Spleen (tissue), 11 donors: ENCODE data around the gene SNX8. TPM values are rescaled to one million over a fixed set of nuclear protein-coding genes. Genes with fewer than 3 reads are reported as not detected.

ENCODE experiments used
- DNase-seq: peaks from one replicate; pipeline ENCODE4 v3.0.0-alpha.2; 2020
- H3K27ac ChIP-seq, 8 donors: fragments of 200-600 bp; sonication (generic) in 7 of 8; 1 replicate in 4 of 8; 2 replicates in 4 of 8; pipeline versions ENCODE4 v1.5.0 to v1.8.0; 2016 to 2021; ENCODE audit warnings: inconsistent platforms in 4 of 8, mild to moderate bottlenecking in 4 of 8, moderate library complexity in 1 of 8
- H3K27me3 ChIP-seq, 7 donors: fragments of 200-600 bp; sonication (generic) in 6 of 7; replicated peaks in 1 of 7; 1 replicate in 4 of 7; 2 replicates in 3 of 7; pipeline versions ENCODE4 v1.5.0 to v1.8.0; 2016 to 2021; ENCODE audit warnings: inconsistent platforms in 3 of 7, mild to moderate bottlenecking in 1 of 7
- H3K36me3 ChIP-seq, 6 donors: fragments of 200-600 bp; sonication (generic) in 5 of 6; 1 replicate in 4 of 6; 2 replicates in 2 of 6; pipeline versions ENCODE4 v1.5.0 to v1.8.0; 2016 to 2021; ENCODE audit warnings: inconsistent platforms in 2 of 6
- H3K4me1 ChIP-seq, 6 donors: fragments of 200-600 bp; sonication (generic) in 5 of 6; 1 replicate in 3 of 6; 2 replicates in 3 of 6; pipeline versions ENCODE4 v1.5.0 to v1.8.0; 2016 to 2021; ENCODE audit warnings: inconsistent platforms in 3 of 6
- H3K4me3 ChIP-seq, 8 donors: fragments of 200-600 bp; sonication (generic) in 7 of 8; 1 replicate in 4 of 8; 2 replicates in 4 of 8; pipeline versions ENCODE4 v1.5.0 to v1.8.0; 2016 to 2021; ENCODE audit warnings: inconsistent platforms in 4 of 8, mild to moderate bottlenecking in 4 of 8, moderate library complexity in 2 of 8
- H3K9me3 ChIP-seq, 8 donors: fragments of 200-600 bp; sonication (generic) in 7 of 8; 1 replicate in 4 of 8; 2 replicates in 4 of 8; pipeline versions ENCODE4 v1.5.0 to v1.8.0; 2016 to 2021; ENCODE audit warnings: inconsistent platforms in 4 of 8
- POLR2A ChIP-seq, 3 donors: fragments of 450-650 bp; IDR thresholded peaks; one replicate each; pipeline ENCODE4 v1.5.1; 2017; ENCODE audit warnings: antibody characterized with exemption in 3 of 3, mild to moderate bottlenecking in 1 of 3
- POLR2AphosphoS5 ChIP-seq, 3 donors: sonication (generic); formaldehyde crosslinking; IDR thresholded peaks; one replicate each; pipeline ENCODE4 v1.5.1; 2017; ENCODE audit warnings: antibody characterized with exemption in 3 of 3
- WGBS, 5 donors: extraction: QIAGEN DNeasy Blood & Tissue Kit in 3 of 5; methylation state at CpG; one replicate each; pipeline versions ENCODE4 v1.1.5 to v1.1.7; 2013 to 2018; 5-methylcytosine and 5-hydroxymethylcytosine counted together
- intact Hi-C: fragments of 100-400 bp; cut with DNase I; formaldehyde crosslinking; loops from one replicate; pipeline ENCODE4 v1.15.0; 2023; ENCODE audit warnings: low total_unique reads
- polyA plus RNA-seq, 3 donors: library from polyadenylated mRNA; stranded (reverse); fragments of 200-250 nt; gene quantifications; one replicate each; pipeline ENCODE4 v1.2.1, GENCODE V29; 2013
- total RNA-seq, 7 donors: library from RNA; depleted of rRNA in 3 of 7; stranded (reverse); fragments of >200 nt in 3 of 7; fragmentation: NEBNext Ultra II Directional in 4 of 7; extraction: Animal tissue kit (Norgen Biotek cat#: 25700) in 4 of 7; gene quantifications; one replicate each; pipeline versions ENCODE4 v1.1.0 to v1.2.1, GENCODE V29; 2016 to 2021
- TF ChIP-seq, protein P1 (sequence below), 11 experiments: fragments of 200-600 bp in 7 of 11; fragments of 450-650 bp in 4 of 11; sonication (generic) in 4 of 11; IDR thresholded peaks in 8 of 11; conservative IDR thresholded peaks in 3 of 11; 1 replicate in 7 of 11; 2 replicates in 4 of 11; pipeline versions ENCODE4 v1.4.0 to v1.8.0; 2016 to 2021; ENCODE audit warnings: antibody characterized with exemption in 11 of 11, inconsistent platforms in 4 of 11, mild to moderate bottlenecking in 1 of 11
- donor health status: healthy with polysubstance abuse.
- donor health status: DM: no; HTN: no; CAD: no; lungs with moderate emphysema.
- donor health status: DM: no; HTN: no; CAD: no.
- donor health status: Bipolar disorder and iron deficiency.
- donor health status: healthy.
- donor health status: DM: no; HTN: no; CAD: no.
- donor health status: DM: yes; HTN: yes; CAD: no.

Gene SNX8
- total and polyA plus RNA-seq, 10 donors: 48.8 to 196 (median 86.8) TPM

DNA sequence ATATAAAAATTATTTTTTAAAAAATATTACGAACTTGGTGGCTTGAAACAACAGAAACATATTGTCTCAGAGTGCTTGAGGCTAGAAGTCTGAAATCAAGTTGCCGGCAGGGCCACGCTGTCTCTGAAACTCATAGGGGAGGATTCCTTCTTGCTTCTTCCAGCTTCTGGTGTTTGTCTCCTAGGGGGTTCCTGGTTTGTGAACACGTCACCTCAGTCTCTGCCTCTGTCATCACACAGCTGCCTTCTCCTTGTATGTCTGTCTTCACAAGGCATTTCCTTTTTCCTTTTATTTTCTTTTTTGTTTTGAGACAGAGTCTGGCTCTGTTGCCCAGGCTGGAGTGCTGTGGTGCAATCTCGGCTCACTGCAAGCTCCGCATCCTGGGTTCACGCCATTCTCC is 12.7 kb upstream of the SNX8 start:
- DNase-seq: no peak
- H3K9me3 ChIP-seq: no peaks in the 10 kb centered on the region
- no peak overlapping the region for H3K27ac ChIP-seq
- no peak overlapping the region for H3K4me3 ChIP-seq
- TF ChIP-seq, protein P1, sequence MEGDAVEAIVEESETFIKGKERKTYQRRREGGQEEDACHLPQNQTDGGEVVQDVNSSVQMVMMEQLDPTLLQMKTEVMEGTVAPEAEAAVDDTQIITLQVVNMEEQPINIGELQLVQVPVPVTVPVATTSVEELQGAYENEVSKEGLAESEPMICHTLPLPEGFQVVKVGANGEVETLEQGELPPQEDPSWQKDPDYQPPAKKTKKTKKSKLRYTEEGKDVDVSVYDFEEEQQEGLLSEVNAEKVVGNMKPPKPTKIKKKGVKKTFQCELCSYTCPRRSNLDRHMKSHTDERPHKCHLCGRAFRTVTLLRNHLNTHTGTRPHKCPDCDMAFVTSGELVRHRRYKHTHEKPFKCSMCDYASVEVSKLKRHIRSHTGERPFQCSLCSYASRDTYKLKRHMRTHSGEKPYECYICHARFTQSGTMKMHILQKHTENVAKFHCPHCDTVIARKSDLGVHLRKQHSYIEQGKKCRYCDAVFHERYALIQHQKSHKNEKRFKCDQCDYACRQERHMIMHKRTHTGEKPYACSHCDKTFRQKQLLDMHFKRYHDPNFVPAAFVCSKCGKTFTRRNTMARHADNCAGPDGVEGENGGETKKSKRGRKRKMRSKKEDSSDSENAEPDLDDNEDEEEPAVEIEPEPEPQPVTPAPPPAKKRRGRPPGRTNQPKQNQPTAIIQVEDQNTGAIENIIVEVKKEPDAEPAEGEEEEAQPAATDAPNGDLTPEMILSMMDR (IDR thresholded peaks at IDR 0.05 in 8 of 11, conservative IDR thresholded peaks at IDR 0.05 in 3 of 11): no peak
- no peak for TF ChIP-seq POLR2AphosphoS5 (IDR thresholded peaks at IDR 0.05)
- no peak for TF ChIP-seq POLR2A (IDR thresholded peaks at IDR 0.05)
- no peaks in the 10 kb centered on the region for H3K27me3 ChIP-seq
- intact Hi-C loops: no loop called here
- H3K4me1 ChIP-seq: peaks cover 0 to 15% (median 0%) of the 10 kb centered on the region in 6 donors
- WGBS, 5 donors: 81 to 95% (median 84%) methylated on average over 7 of the region's 7 CpGs
- H3K36me3 ChIP-seq: no peaks in the 10 kb centered on the region

DNA sequence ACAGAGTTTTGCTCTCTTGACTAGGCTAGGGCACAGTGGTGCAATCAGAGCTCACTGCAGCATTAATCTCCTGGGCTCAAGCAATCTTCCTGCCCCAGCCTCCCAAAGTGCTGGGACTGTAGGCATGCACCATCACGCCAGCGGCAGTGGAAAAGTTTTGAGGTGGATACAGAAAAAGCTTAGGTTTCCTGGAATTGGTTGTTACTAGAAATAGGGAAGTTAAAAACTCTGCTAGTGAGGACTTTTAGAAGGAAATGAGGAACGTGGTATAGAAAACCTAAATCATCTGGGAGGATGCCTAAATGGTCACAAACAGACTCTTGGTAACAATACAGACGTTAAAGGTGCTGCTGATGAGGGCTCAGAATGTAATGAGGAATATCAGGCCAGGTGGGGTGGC is 10.9 kb upstream of the SNX8 start:
- no peak for DNase-seq
- no peaks in the 10 kb centered on the region for H3K27me3 ChIP-seq
- H3K27ac ChIP-seq: peak overlapping the region in 3 of 8 donors; percentile 3 to 43 (median 19)
- no peak overlapping the region for H3K4me3 ChIP-seq
- no peaks in the 10 kb centered on the region for H3K9me3 ChIP-seq
- intact Hi-C loops: no loop called here
- no peak for TF ChIP-seq POLR2A (IDR thresholded peaks at IDR 0.05)
- no peaks in the 10 kb centered on the region for H3K36me3 ChIP-seq
- peaks cover 0 to 15% (median 0%) of the 10 kb centered on the region in 6 donors for H3K4me1 ChIP-seq
- WGBS, 5 donors: 15 to 40% (median 25%) methylated on average over 4 of the region's 4 CpGs

DNA sequence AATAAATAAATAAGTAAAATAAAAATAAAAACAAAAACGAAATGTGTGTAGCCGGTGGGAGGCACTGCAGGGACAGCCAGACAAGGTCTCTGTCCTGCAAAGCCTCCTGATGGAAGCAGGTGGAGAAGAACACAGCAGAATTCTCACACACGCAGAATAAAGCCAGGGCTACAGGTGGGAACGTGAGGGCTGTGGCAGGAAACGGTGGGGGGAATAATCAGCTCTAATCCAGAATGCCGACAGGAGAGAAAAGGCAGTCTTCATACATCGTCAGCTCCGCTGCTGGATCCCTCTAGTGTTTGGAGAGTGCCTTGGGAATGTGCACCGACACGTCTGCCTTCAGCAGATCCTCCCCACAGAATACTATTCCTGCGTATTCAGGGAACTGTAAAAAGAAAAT is 6.8 kb upstream of the SNX8 start:
- H3K9me3 ChIP-seq: no peaks in the 10 kb centered on the region
- TF ChIP-seq, protein P1 (IDR thresholded peaks at IDR 0.05 in 8 of 11, conservative IDR thresholded peaks at IDR 0.05 in 3 of 11): peak in 2 of 11 experiments; percentile 14 to 18
- no peak for TF ChIP-seq POLR2AphosphoS5 (IDR thresholded peaks at IDR 0.05)
- TF ChIP-seq POLR2A (IDR thresholded peaks at IDR 0.05): no peak
- H3K4me1 ChIP-seq: peaks cover 0 to 42% (median 10%) of the 10 kb centered on the region in 6 donors
- intact Hi-C loops: no loop called here
- no peak overlapping the region for H3K4me3 ChIP-seq
- 59 to 77% (median 73%) methylated on average over 11 of the region's 11 CpGs for WGBS, 5 donors
- H3K27me3 ChIP-seq: no peaks in the 10 kb centered on the region
- H3K36me3 ChIP-seq: no peaks in the 10 kb centered on the region
- H3K27ac ChIP-seq: peak overlapping the region in 1 of 8 donors; percentile 27
- no peak for DNase-seq

DNA sequence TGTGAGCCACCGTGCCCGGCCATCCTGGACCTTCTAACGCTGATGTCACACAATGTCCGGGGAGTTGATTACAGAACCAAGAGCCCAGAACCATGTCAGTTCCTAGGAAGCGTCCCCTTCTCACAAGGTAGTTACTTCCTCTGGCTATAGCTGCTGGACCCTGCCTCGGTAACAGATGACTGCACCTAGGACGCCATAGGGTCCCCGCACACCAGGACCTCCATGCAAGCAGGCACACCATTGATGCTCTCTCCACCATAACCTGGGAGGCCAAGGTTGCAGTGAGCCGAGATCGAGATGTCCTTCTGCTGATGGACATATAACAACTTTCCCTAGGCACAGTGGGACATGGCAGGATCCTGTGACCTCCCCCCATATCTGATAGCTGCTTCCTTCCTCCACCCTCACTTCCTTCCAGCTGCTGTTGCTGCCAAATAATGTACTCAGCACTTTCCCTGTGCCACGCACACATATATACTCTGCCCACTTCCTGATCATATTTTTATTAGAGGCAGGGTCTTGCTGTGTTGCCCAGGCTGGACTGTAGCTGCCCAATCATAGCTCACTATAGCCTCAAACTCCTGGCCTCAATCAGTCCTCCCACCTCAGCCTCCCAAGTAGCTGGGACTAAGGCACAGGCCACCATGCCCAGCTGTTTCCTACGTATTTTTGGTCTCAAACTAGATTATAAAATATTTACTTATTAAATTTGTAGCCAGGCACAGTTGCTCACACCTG is 3.5 kb upstream of the SNX8 start:
- intact Hi-C loops: no loop called here
- H3K4me3 ChIP-seq: no peak overlapping the region
- H3K36me3 ChIP-seq: no peaks in the 10 kb centered on the region
- TF ChIP-seq POLR2AphosphoS5 (IDR thresholded peaks at IDR 0.05) (peak in 2 of 3 donors; percentile 59 to 73), POLR2A (IDR thresholded peaks at IDR 0.05) (no peak)
- TF ChIP-seq, protein P1 (IDR thresholded peaks at IDR 0.05 in 8 of 11, conservative IDR thresholded peaks at IDR 0.05 in 3 of 11): no peak
- no peak for DNase-seq
- no peaks in the 10 kb centered on the region for H3K9me3 ChIP-seq
- WGBS, 5 donors: 63 to 76% (median 70%) methylated on average over 12 of the region's 12 CpGs
- peaks cover 4 to 46% (median 24%) of the 10 kb centered on the region in 6 donors for H3K4me1 ChIP-seq
- H3K27ac ChIP-seq: peak overlapping the region in 5 of 8 donors; percentile 45 to 75 (median 64)
- no peaks in the 10 kb centered on the region for H3K27me3 ChIP-seq
